C4-2B (cell line): ENCODE data around the gene GRM3.

Source experiments
- CTCF ChIP-seq: fragments of 450-650 bp; conservative IDR thresholded peaks from 2 replicates; pipeline ENCODE4 v1.5.1; 2017; ENCODE audit warnings: mild to moderate bottlenecking
- ZFX ChIP-seq: fragments of 450-650 bp; IDR thresholded peaks from 2 replicates; pipeline ENCODE4 v1.6.1; 2017

- TF ChIP-seq CTCF (no peak), ZFX (no peak)
Measured at GRCh38 chr7:86748843-86749719, 105.4 kb downstream of the GRM3 start.
